Effector memory CD4-positive, alpha-beta T cell (primary cell): ENCODE measurements around the gene VSX2.

Source experiments
- DNase-seq, 3 donors: peaks; one replicate each; pipeline ENCODE4 v3.0.0-alpha.2; 2020
- H3K27ac ChIP-seq: 2 replicates; pipeline ENCODE4 v1.7.0; 2013; ENCODE audit warnings: mild to moderate bottlenecking, low read length, moderate library complexity; ENCODE audit not compliant: insufficient read depth, poor library complexity, severe bottlenecking
- H3K27me3 ChIP-seq: replicated peaks from 2 replicates; pipeline ENCODE4 v1.7.0; 2013; ENCODE audit warnings: mild to moderate bottlenecking, low read length; ENCODE audit not compliant: insufficient read depth, control insufficient read depth, poor library complexity, severe bottlenecking
- H3K36me3 ChIP-seq: 2 replicates; pipeline ENCODE4 v1.7.0; 2013; ENCODE audit warnings: mild to moderate bottlenecking, low read length, moderate library complexity; ENCODE audit not compliant: control insufficient read depth, insufficient read depth
- H3K4me1 ChIP-seq: 2 replicates; pipeline ENCODE4 v1.7.0; 2013; ENCODE audit warnings: low read length, mild to moderate bottlenecking; ENCODE audit not compliant: control insufficient read depth, insufficient read depth, poor library complexity, severe bottlenecking
- H3K4me3 ChIP-seq: 2 replicates; pipeline ENCODE4 v1.7.0; 2013; ENCODE audit warnings: low read length, low read depth, mild to moderate bottlenecking; ENCODE audit not compliant: insufficient read depth, poor library complexity, severe bottlenecking
- H3K9me3 ChIP-seq: 2 replicates; pipeline ENCODE4 v1.7.0; 2013; ENCODE audit warnings: mild to moderate bottlenecking, low read length, moderate library complexity; ENCODE audit not compliant: control insufficient read depth

The VSX2 gene

DNA sequence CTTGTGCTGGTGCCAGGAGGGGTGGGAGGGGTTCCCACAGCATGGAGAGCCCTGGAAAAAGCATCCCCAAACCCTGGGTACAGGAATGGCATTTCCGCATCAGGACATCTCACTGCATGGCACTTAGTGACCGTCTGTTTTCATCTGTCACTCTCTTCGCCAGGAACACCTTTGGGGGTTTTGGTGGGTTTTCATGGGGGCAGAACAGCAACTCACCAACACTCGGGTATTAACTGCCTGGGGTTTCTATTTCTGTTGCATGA, 3.5 kb downstream of the VSX2 start:
- DNase-seq, result no peak
- Histone ChIP-seq H3K4me1 (peaks cover 24% of the 10 kb centered on the region), H3K27ac (no peak overlapping the region), H3K4me3 (no peak overlapping the region), H3K9me3 (no peaks in the 10 kb centered on the region), H3K36me3 (no peaks in the 10 kb centered on the region), H3K27me3 (peaks cover 62% of the 10 kb centered on the region)

DNA sequence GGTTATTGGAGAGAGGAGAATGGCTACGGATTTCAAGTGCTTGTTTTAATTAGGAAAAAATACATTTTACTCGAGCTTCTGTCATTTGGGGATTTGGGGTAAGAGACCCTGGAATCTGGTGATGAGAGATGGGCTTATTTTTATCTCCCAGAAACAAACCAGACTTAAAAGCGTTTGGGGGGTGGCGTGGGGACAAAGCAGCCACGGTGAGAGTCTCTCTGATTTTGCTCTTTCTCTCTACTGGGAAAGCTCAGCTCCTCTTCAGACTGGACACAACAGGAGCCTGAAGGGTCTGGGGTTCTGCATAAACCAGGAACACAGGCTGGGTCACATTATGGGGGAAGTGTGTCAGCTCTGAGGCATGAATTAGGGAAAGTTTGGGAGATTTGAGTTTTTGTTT, 3.8 kb downstream of the VSX2 start:
- DNase-seq, result no peak
- no peak overlapping the region for H3K27ac ChIP-seq
- no peaks in the 10 kb centered on the region for H3K9me3 ChIP-seq
- H3K36me3 ChIP-seq, result no peaks in the 10 kb centered on the region
- H3K27me3 ChIP-seq, result peaks cover 62% of the 10 kb centered on the region
- H3K4me3 ChIP-seq, result no peak overlapping the region
- peaks cover 24% of the 10 kb centered on the region for H3K4me1 ChIP-seq

DNA sequence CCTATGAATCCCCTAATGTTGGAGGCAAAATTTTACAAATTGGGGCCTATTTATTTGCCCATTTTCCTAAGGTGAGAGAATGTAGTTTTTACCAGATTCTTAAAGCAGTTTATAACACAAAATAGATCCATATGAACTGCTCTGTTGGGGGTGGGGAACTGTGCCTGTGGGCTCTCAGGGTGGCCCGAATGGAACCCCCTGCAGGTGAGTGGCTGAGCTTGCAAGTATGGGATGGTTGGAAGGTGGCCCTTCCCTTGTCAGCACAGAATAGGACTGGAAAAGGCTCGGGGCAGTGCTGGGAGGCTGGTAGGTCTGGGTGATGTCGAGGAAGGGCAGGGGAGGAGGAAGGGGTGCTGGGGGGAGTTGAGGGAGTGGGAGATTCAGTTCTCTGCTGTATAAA, 4.9 kb downstream of the VSX2 start:
- H3K27ac ChIP-seq, result no peak overlapping the region
- no peak overlapping the region for H3K4me3 ChIP-seq
- no peak for DNase-seq
- H3K4me1 ChIP-seq, result peaks cover 24% of the 10 kb centered on the region
- no peaks in the 10 kb centered on the region for H3K36me3 ChIP-seq
- H3K27me3 ChIP-seq, result peaks cover 56% of the 10 kb centered on the region
- no peaks in the 10 kb centered on the region for H3K9me3 ChIP-seq

DNA sequence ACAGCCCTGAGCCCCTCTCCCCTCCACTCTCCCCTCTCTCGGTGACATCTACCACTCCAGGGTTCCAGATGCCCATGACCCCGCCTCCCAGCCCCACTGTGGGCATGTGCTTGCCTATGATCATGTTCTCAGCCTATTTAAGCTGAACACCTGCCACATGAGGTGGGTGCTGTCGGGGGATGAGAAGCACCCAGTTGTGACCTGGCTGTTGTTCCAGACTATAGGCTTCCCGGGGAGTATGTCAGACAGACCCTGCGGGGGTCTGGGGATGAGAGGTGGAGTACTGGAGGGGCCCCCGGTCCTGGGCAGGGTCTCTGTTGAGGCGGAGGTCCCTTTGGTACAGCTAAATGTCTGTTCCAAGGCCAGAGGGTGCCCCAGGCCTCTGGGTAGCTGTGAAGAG, 6.0 kb downstream of the VSX2 start:
- no peaks in the 10 kb centered on the region for H3K36me3 ChIP-seq
- no peaks in the 10 kb centered on the region for H3K9me3 ChIP-seq
- peaks cover 19% of the 10 kb centered on the region for H3K4me1 ChIP-seq
- DNase-seq, result no peak
- H3K27ac ChIP-seq, result no peak overlapping the region
- peaks cover 44% of the 10 kb centered on the region for H3K27me3 ChIP-seq
- no peak overlapping the region for H3K4me3 ChIP-seq

DNA sequence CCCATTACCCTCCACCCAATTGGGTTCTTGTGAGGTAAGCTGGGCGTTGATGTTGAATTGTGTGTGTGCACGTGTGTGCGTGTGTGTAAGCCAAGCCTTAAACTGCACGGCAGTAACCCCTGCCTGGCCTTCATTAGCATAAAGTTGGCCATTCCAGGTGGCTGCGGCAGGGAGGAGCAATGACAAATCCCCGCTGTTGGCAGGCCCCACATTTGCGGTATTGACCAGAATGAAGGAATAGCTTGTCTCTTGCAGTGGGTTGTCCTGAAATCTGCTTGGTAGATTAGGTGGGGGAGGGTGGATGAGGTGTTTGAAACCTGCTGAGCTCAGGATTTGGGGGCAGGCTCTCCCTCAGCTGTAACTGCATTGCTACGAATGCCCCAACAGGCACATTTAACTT, 7.3 kb downstream of the VSX2 start:
- peaks cover 7% of the 10 kb centered on the region for H3K4me1 ChIP-seq
- no peaks in the 10 kb centered on the region for H3K36me3 ChIP-seq
- H3K27me3 ChIP-seq, result peaks cover 34% of the 10 kb centered on the region
- H3K9me3 ChIP-seq, result no peaks in the 10 kb centered on the region
- DNase-seq, result no peak
- H3K27ac ChIP-seq, result no peak overlapping the region
- no peak overlapping the region for H3K4me3 ChIP-seq

DNA sequence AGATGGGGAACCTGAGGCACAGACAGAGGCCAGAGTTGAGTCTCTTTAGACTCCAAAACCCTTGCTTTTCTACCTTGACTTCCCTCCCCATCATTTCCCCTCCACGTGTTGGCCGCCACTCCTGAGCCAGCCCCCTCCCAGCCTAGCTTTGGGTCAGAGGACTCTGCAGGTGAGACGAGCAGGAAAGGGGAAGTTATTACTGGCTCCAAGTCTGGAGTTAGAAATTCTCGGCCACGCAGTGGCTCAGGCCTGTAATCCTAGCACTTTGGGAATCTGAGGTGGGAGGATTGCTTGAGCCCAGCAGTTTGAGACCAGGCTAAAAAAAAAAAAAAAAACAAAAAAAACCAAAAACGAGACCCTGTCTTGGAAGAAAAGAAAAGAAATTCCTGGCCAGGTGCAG, 8.8 kb downstream of the VSX2 start:
- Histone ChIP-seq H3K27me3 (peaks cover 22% of the 10 kb centered on the region), H3K27ac (no peak overlapping the region), H3K36me3 (no peaks in the 10 kb centered on the region), H3K9me3 (no peaks in the 10 kb centered on the region), H3K4me1 (no peaks in the 10 kb centered on the region), H3K4me3 (no peak overlapping the region)
- DNase-seq, result no peak

DNA sequence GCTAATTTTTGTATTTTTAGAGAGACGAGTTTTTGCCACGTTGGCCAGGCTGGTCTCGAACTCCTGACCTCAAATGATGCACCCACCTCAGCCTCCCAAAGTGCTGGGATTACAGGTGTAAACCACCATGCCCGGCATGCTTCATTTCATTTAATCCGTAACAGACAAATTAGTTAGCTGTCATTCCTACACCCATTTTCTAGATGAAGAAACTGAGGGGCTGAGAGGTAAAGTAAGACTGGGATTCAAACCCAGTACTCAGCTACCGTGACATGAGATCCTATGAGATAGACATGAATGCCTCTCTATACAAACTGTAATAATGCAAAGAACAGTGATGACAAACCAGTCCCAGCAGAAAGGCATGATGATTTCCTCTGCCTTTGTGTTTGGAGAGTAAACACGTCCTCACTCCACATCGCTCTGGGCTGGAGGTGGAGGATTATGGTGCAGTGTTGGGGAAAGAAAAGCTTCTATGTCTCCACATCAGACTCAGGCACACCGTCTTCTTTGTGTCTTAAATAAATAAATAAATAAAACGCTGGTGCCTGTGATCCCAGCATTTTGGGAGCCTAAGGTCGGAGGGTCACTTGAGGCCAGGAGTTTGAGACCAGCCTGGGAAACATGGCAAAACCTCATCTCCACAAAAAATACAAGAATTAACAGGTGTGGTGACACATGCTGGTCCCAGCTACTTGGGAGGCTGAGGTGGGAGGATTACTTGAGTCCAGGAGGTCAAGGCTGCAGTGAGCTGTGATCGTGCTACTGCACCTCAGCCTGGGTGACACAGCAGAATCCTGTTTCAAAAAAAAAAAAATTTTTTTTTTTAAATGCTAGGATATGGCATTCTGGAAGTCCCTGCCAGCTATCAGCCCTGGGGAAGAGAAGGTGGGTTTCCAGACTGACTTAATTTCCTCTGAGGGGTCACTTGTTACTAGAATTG, 10.5 kb downstream of the VSX2 start:
- Histone ChIP-seq H3K27me3 (peaks cover 8% of the 10 kb centered on the region), H3K27ac (no peak overlapping the region), H3K4me3 (no peak overlapping the region), H3K9me3 (no peaks in the 10 kb centered on the region), H3K36me3 (no peaks in the 10 kb centered on the region), H3K4me1 (no peaks in the 10 kb centered on the region)
- no peak for DNase-seq

DNA sequence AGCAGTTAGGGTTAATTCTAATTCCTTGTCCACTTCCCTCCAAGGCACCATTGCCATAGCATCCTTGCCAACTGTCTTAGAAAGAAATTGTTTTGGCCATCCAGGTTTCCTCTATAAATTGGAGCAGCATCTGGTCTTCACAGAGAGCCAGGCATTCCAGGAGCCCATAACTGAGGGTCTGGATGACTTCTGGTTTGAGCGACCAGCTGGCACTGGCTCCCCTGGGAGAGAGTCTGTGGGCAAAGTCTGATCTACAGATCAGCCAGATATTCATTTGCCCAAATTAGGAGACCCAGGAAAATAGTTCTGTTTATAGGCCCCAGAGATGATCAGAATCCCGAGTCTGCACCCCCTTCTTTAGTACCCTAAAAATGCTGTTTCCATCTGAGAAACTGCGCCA, 16.0 kb downstream of the VSX2 start:
- DNase-seq, result no peak
- Histone ChIP-seq H3K36me3 (no peaks in the 10 kb centered on the region), H3K4me1 (peaks cover 12% of the 10 kb centered on the region), H3K9me3 (no peaks in the 10 kb centered on the region), H3K27me3 (peaks cover 14% of the 10 kb centered on the region), H3K4me3 (no peak overlapping the region), H3K27ac (no peak overlapping the region)

DNA sequence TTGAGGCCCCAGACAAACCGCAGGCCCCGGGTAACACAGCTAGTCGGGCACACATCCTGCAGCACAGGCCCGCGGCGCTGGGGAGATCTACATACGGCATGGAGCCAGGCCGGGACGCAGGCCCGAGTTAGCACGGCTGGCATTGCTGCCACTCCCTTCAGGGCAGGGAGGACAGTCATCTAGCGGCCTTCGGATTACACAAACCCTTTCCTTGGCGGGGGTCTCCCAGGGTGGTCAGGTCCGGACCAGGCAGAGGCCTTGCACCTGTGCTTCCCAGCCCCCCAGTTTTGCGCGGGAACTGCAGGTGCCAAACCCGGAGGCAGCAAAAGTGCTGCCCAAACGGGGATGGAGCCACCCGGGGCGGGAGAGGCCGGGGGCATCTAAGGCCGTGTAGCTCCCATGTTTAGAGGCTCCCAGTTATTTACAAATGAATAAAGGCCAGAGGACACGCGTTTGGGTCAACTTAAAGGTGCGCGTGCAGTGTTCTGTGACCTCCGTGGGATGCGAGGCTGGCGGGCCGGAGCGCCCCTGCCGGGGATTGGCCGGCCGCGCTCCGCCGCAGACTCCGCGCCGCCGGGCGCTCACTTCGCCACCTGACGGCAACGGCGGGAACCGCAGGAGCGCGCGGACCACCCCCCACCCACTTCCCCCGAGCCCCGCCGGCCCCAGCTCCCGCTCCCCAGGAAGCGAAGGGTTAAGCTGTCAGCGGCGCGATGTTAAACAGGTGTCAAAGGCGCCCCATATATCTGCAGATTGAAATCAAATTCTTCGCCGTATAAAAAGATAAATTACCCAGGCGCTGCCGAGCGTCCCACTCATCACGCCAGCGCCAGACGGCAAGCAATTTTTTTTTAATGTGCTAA, 18.1 kb downstream of the VSX2 start:
- no peak overlapping the region for H3K27ac ChIP-seq
- DNase-seq, result peak; percentile 14 to 35 (median 30)

More for the DNA sequence above, 18.1 kb downstream of the VSX2 start:
- H3K4me3 ChIP-seq, result peak overlapping the region; percentile 66
- peaks cover 12% of the 10 kb centered on the region for H3K4me1 ChIP-seq
- peaks cover 8% of the 10 kb centered on the region for H3K27me3 ChIP-seq
- no peaks in the 10 kb centered on the region for H3K9me3 ChIP-seq
- H3K36me3 ChIP-seq, result no peaks in the 10 kb centered on the region
